H9 (cell line): Measurements from ENCODE around the gene FHIT. TPM values are rescaled to one million over a fixed set of nuclear protein-coding genes. Genes with fewer than 3 reads are reported as not detected.

Experiments used
- DNase-seq: peaks from one replicate; pipeline ENCODE4 v3.0.0-alpha.2; 2017
- H2AFZ ChIP-seq: one replicate; pipeline ENCODE4 v1.6.1; 2013; ENCODE audit warnings: mild to moderate bottlenecking, low read length, control low read depth, moderate library complexity
- H2AK5ac ChIP-seq: 2 replicates; pipeline ENCODE4 v1.6.1; 2013; ENCODE audit warnings: low read length, control low read depth, mixed read lengths; ENCODE audit not compliant: insufficient read length
- H2BK120ac ChIP-seq: one replicate; pipeline ENCODE4 v1.6.1; 2013; ENCODE audit warnings: low read depth, mild to moderate bottlenecking, low read length, control low read depth, inconsistent platforms; ENCODE audit not compliant: poor library complexity, severe bottlenecking
- H2BK12ac ChIP-seq: 2 replicates; pipeline ENCODE4 v1.6.1; 2013; ENCODE audit warnings: low read length, control low read depth, mixed read lengths, low read depth; ENCODE audit not compliant: insufficient read length
- H2BK15ac ChIP-seq: 2 replicates; pipeline ENCODE4 v1.6.1; 2013; ENCODE audit warnings: low read depth, low read length, control low read depth
- H2BK20ac ChIP-seq: one replicate; pipeline ENCODE4 v1.6.1; 2013; ENCODE audit warnings: low read depth, mild to moderate bottlenecking, low read length, control low read depth, inconsistent platforms; ENCODE audit not compliant: poor library complexity, severe bottlenecking
- H2BK5ac ChIP-seq: 2 replicates; pipeline ENCODE4 v1.6.1; 2013; ENCODE audit warnings: low read length, control low read depth, mixed read lengths; ENCODE audit not compliant: insufficient read length
- H3K14ac ChIP-seq: 2 replicates; pipeline ENCODE4 v1.6.1; 2013; ENCODE audit warnings: low read length, control low read depth; ENCODE audit not compliant: insufficient read depth
- H3K18ac ChIP-seq: 2 replicates; pipeline ENCODE4 v1.6.1; 2013; ENCODE audit warnings: low read depth, mild to moderate bottlenecking, mixed read lengths, low read length, control low read depth; ENCODE audit not compliant: insufficient read length
- H3K23ac ChIP-seq: 2 replicates; pipeline ENCODE4 v1.6.1; 2013; ENCODE audit warnings: low read length, control low read depth, mixed read lengths, low read depth; ENCODE audit not compliant: insufficient read length
- H3K23me2 ChIP-seq: 2 replicates; pipeline ENCODE4 v1.6.1; 2013; ENCODE audit warnings: low read depth, mild to moderate bottlenecking, mixed read lengths, low read length, control low read depth; ENCODE audit not compliant: insufficient read length, poor library complexity, severe bottlenecking
- H3K27ac ChIP-seq: 2 replicates; pipeline ENCODE4 v1.5.1; 2013; ENCODE audit warnings: low read length, control low read depth, mixed read lengths, low read depth; ENCODE audit not compliant: insufficient read length
- H3K27me3 ChIP-seq: 2 replicates; pipeline ENCODE4 v1.6.1; 2013; ENCODE audit warnings: low read length, control low read depth, inconsistent platforms; ENCODE audit not compliant: insufficient read depth
- H3K4ac ChIP-seq: 2 replicates; pipeline ENCODE4 v1.6.1; 2013; ENCODE audit warnings: low read depth, mild to moderate bottlenecking, control low read depth, inconsistent platforms, low read length, moderate library complexity
- H3K4me1 ChIP-seq: 2 replicates; pipeline ENCODE4 v1.6.1; 2013; ENCODE audit warnings: low read length, control low read depth, inconsistent platforms; ENCODE audit not compliant: insufficient read depth
- H3K4me2 ChIP-seq: 2 replicates; pipeline ENCODE4 v1.6.1; 2013; ENCODE audit warnings: low read length, control low read depth, mixed read lengths; ENCODE audit not compliant: insufficient read length, insufficient read depth
- H3K56ac ChIP-seq: 2 replicates; pipeline ENCODE4 v1.6.1; 2013; ENCODE audit warnings: low read depth, mild to moderate bottlenecking, mixed read lengths, low read length, control low read depth; ENCODE audit not compliant: insufficient read length
- H3K79me1 ChIP-seq: 2 replicates; pipeline ENCODE4 v1.6.1; 2013; ENCODE audit warnings: low read depth, mild to moderate bottlenecking, moderate library complexity, low read length, control low read depth, inconsistent platforms; ENCODE audit not compliant: insufficient read depth, poor library complexity, severe bottlenecking
- H3K79me2 ChIP-seq: 2 replicates; pipeline ENCODE4 v1.6.1; 2013; ENCODE audit warnings: low read length, control low read depth, inconsistent platforms; ENCODE audit not compliant: insufficient read depth
- H3K9ac ChIP-seq: 2 replicates; pipeline ENCODE4 v1.6.1; 2013; ENCODE audit warnings: low read length, control low read depth, mixed read lengths; ENCODE audit not compliant: insufficient read length; ENCODE audit errors: extremely low read depth
- H3K9me3 ChIP-seq: one replicate; pipeline ENCODE4 v1.6.1; 2013; ENCODE audit warnings: low read depth, low read length, inconsistent platforms; ENCODE audit not compliant: control insufficient read depth
- H3T11ph ChIP-seq: one replicate; pipeline ENCODE4 v1.6.1; 2013; ENCODE audit warnings: mild to moderate bottlenecking, low read length, control low read depth, inconsistent platforms
- H4K20me1 ChIP-seq: one replicate; pipeline ENCODE4 v1.6.1; 2013; ENCODE audit not compliant: control insufficient read depth, insufficient read length, insufficient read depth
- H4K5ac ChIP-seq: 2 replicates; pipeline ENCODE4 v1.6.1; 2013; ENCODE audit warnings: low read depth, mild to moderate bottlenecking, mixed read lengths, low read length, control low read depth; ENCODE audit not compliant: insufficient read length
- H4K8ac ChIP-seq: replicated peaks from 2 replicates; pipeline ENCODE4 v1.6.1; 2013; ENCODE audit warnings: low read length, control low read depth, mixed read lengths, low read depth; ENCODE audit not compliant: insufficient read length
- H4K91ac ChIP-seq: 2 replicates; pipeline ENCODE4 v1.6.1; 2013; ENCODE audit warnings: low read depth, mild to moderate bottlenecking, moderate library complexity, mixed read lengths, low read length, control low read depth; ENCODE audit not compliant: insufficient read length
- H3K27ac Mint-ChIP-seq, 3 experiments: 2 replicates in 2 of 3; 3 replicates in 1 of 3; pipeline ENCODE4 v1.8.0; 2020 to 2021; ENCODE audit warnings: mixed read lengths in 3 of 3, mild to moderate bottlenecking in 1 of 3, moderate library complexity in 1 of 3
- H3K27me3 Mint-ChIP-seq: 2 replicates; pipeline ENCODE4 v1.8.0; 2021; ENCODE audit warnings: low read depth, mild to moderate bottlenecking, moderate library complexity, mixed read lengths
- H3K36me3 Mint-ChIP-seq, 3 experiments: 2 replicates in 2 of 3; 3 replicates in 1 of 3; pipeline ENCODE4 v1.8.0; 2020 to 2021; ENCODE audit warnings: low read depth in 3 of 3, mixed read lengths in 3 of 3; ENCODE audit not compliant: insufficient read depth in 1 of 3
- H3K4me1 Mint-ChIP-seq, 2 experiments: 2 replicates each; pipeline ENCODE4 v1.8.0; 2020; ENCODE audit warnings: mixed read lengths in 2 of 2
- H3K4me3 Mint-ChIP-seq, 2 experiments: 2 replicates in 1 of 2; 3 replicates in 1 of 2; pipeline ENCODE4 v1.8.0; 2020 to 2021; ENCODE audit warnings: mild to moderate bottlenecking in 2 of 2, mixed read lengths in 2 of 2, moderate library complexity in 1 of 2
- H3K9me3 Mint-ChIP-seq, 2 experiments: 2 replicates in 1 of 2; 3 replicates in 1 of 2; pipeline ENCODE4 v1.8.0; 2020; ENCODE audit warnings: mild to moderate bottlenecking in 2 of 2, mixed read lengths in 2 of 2, moderate library complexity in 1 of 2
- WGBS: extraction: QIAGEN DNeasy Blood & Tissue Kit; methylation state at CpG from one replicate; pipeline ENCODE4 v1.1.7; 2013; ENCODE audit warnings: missing lambda C conversion rate, low lambda C conversion rate, mixed read lengths; ENCODE audit not compliant: insufficient read length; ENCODE audit errors: extremely low coverage; 5-methylcytosine and 5-hydroxymethylcytosine counted together
- total RNA-seq: library from RNA; stranded (reverse); gene quantifications from 2 replicates; pipeline ENCODE4 v1.2.1, GENCODE V29; 2021
- TF ChIP-seq, protein P1 (sequence below): fragments of 200-600 bp; sonication (generic); conservative IDR thresholded peaks from 3 replicates; pipeline ENCODE4 v1.8.0; 2021; ENCODE audit warnings: antibody characterized with exemption, mild to moderate bottlenecking

FHIT gene
- total RNA-seq, 1 experiment from 2014 or later = 3.0 TPM

GRCh38 chr3:60886518-60886917 lies 364.7 kb downstream of the FHIT start:
- Histone ChIP-seq H2BK15ac (no peak overlapping the region), H4K8ac (no peak overlapping the region), H2BK20ac (no peak overlapping the region), H3K56ac (no peak overlapping the region), H3K18ac (no peak overlapping the region), H2BK5ac (no peak overlapping the region), H2BK12ac (no peak overlapping the region), H3K4me1 (no peaks in the 10 kb centered on the region), H3K23me2 (no peaks in the 10 kb centered on the region), H2AK5ac (no peak overlapping the region), H3K27me3 (no peaks in the 10 kb centered on the region), H3K4ac (no peak overlapping the region), H3K23ac (no peak overlapping the region), H3T11ph (no peak overlapping the region), H3K9me3 (no peaks in the 10 kb centered on the region), H2BK120ac (no peak overlapping the region), H3K79me2 (no peaks in the 10 kb centered on the region), H3K9ac (no peak overlapping the region), H4K20me1 (no peaks in the 10 kb centered on the region), H3K4me2 (no peak overlapping the region), H2AFZ (no peak overlapping the region), H4K91ac (no peak overlapping the region), H3K79me1 (no peaks in the 10 kb centered on the region), H4K5ac (no peak overlapping the region), H3K14ac (no peak overlapping the region), H3K27ac (peak overlapping the region; percentile 41)
- no CpG with 5 or more reads among the region's 1 CpG for WGBS
- Mint-ChIP-seq H3K9me3 (peaks cover 19 to 21% of the 10 kb centered on the region in 2 experiments; a peak in 4 of 5 replicates), H3K4me3 (no peak overlapping the region), H3K27me3 (no peaks in the 10 kb centered on the region), H3K4me1 (peaks cover 14 to 24% of the 10 kb centered on the region in 2 experiments), H3K36me3 (peaks cover 13 to 33% (median 17%) of the 10 kb centered on the region in 3 experiments), H3K27ac (peak overlapping the region; percentile 6 to 75 (median 36); a peak in 4 of 7 replicates)
- TF ChIP-seq, protein P1, sequence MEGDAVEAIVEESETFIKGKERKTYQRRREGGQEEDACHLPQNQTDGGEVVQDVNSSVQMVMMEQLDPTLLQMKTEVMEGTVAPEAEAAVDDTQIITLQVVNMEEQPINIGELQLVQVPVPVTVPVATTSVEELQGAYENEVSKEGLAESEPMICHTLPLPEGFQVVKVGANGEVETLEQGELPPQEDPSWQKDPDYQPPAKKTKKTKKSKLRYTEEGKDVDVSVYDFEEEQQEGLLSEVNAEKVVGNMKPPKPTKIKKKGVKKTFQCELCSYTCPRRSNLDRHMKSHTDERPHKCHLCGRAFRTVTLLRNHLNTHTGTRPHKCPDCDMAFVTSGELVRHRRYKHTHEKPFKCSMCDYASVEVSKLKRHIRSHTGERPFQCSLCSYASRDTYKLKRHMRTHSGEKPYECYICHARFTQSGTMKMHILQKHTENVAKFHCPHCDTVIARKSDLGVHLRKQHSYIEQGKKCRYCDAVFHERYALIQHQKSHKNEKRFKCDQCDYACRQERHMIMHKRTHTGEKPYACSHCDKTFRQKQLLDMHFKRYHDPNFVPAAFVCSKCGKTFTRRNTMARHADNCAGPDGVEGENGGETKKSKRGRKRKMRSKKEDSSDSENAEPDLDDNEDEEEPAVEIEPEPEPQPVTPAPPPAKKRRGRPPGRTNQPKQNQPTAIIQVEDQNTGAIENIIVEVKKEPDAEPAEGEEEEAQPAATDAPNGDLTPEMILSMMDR = no peak
- no peak for DNase-seq
